Vagina (tissue), 2 donors: ENCODE measurements around the gene CRYGB. TPM values are rescaled to one million over a fixed set of nuclear protein-coding genes. Genes with fewer than 3 reads are reported as not detected.

Experiments
- DNase-seq, 2 donors: peaks; one replicate each; pipeline ENCODE4 v3.0.0-alpha.2; 2017; ENCODE audit errors: extremely low spot score in 2 of 2
- H3K27ac ChIP-seq: fragments of 200-600 bp; sonication (generic); one replicate; pipeline ENCODE4 v1.5.1; 2019
- H3K27me3 ChIP-seq: fragments of 200-600 bp; sonication (generic); one replicate; pipeline ENCODE4 v1.5.1; 2019
- H3K36me3 ChIP-seq, 2 donors: fragments of 200-600 bp; sonication (generic); one replicate each; pipeline ENCODE4 v1.5.1; 2017 to 2019
- H3K4me1 ChIP-seq: fragments of 200-600 bp; sonication (generic); one replicate; pipeline ENCODE4 v1.5.1; 2019
- H3K4me3 ChIP-seq, 2 donors: fragments of 200-600 bp; sonication (generic); 1 replicate in 1 of 2; 2 replicates in 1 of 2; pipeline ENCODE4 v1.5.1; 2016 to 2019
- H3K9me3 ChIP-seq: fragments of 200-600 bp; sonication (generic); one replicate; pipeline ENCODE4 v1.5.1; 2019
- CTCF ChIP-seq, 3 experiments: fragments of 450-650 bp in 2 of 3; fragments of 200-600 bp in 1 of 3; sonication (generic) in 1 of 3; IDR thresholded peaks; one replicate each; pipeline ENCODE4 v1.5.1; 2017 to 2019; ENCODE audit warnings: antibody characterized with exemption in 3 of 3, mild to moderate bottlenecking in 2 of 3, moderate library complexity in 2 of 3
- POLR2A ChIP-seq, 2 donors: fragments of 450-650 bp; IDR thresholded peaks; one replicate each; pipeline ENCODE4 v1.6.1; 2017; ENCODE audit warnings: antibody characterized with exemption in 2 of 2, mild to moderate bottlenecking in 2 of 2, moderate library complexity in 2 of 2
- POLR2AphosphoS5 ChIP-seq, 2 donors: sonication (generic); formaldehyde crosslinking; IDR thresholded peaks; one replicate each; pipeline ENCODE4 v1.9.0; 2017; ENCODE audit warnings: antibody characterized with exemption in 2 of 2, mild to moderate bottlenecking in 2 of 2, low read depth in 1 of 2; ENCODE audit not compliant: insufficient read depth in 1 of 2
- intact Hi-C: fragments of 100-400 bp; cut with DNase I; formaldehyde crosslinking; loops from one replicate; pipeline ENCODE4 v1.15.1; 2023
- total RNA-seq: library from RNA; depleted of rRNA; stranded (reverse); fragments of >200 nt; gene quantifications from one replicate; pipeline ENCODE4 v1.2.3, GENCODE V29; 2016

CRYGB gene
- total RNA-seq, 1 donor from 2014 or later: not detected

DNA sequence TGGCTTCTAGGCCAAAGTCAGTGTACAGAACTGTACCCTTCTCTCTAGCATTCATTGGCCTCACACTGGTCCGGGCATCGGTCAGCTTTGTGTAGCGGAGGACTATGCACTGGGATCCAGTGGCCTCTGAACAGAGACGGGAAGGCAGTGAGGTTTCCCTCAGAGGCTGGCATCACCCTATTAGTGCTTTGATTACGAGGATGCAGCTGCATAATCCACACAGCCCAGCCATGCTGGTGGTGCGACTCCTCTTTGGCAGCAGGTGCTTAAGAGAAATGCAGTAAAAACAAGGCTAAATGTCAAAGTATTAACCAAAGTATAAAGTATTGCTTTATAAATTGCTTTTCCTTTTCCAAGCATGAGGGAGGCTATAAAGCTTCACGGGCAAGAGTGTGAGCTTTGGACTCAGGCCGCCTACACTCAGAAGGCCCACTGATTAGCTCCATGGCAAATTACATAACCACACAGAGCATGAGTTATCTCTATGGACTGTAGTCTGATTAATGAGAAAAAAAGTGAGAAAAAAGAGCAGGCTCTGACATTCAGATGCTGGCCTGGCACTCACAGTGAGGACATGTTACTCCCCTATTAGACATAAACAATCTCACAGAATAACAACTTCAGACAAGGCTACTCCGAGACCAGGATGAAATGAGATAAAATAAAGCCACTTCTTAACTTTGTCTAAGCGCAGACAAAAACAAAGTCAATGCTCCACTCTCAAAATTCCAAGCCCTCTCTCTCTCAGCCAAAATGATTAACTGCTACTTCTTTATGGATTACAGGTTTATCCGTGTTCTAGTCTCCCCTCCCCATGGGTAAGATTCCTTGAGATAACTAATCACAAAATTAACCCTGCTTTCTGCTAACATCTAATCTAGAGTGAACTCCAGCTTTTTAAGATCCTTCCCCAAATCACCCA, 9.9 kb downstream of the CRYGB start:
- Histone ChIP-seq H3K36me3 (no peaks in the 10 kb centered on the region), H3K9me3 (no peaks in the 10 kb centered on the region), H3K4me1 (no peaks in the 10 kb centered on the region), H3K4me3 (no peak overlapping the region), H3K27me3 (no peaks in the 10 kb centered on the region), H3K27ac (no peak overlapping the region)
- peak in 1 of 2 donors; percentile 62 for DNase-seq
- intact Hi-C loops: no loop called here
- TF ChIP-seq CTCF (IDR thresholded peaks at IDR 0.05): no peak
- no peak for TF ChIP-seq POLR2A (IDR thresholded peaks at IDR 0.05)
- TF ChIP-seq POLR2AphosphoS5 (IDR thresholded peaks at IDR 0.05; ENCODE audit: insufficient read depth in 1 of 2, low read depth in 1 of 2): no peak

DNA sequence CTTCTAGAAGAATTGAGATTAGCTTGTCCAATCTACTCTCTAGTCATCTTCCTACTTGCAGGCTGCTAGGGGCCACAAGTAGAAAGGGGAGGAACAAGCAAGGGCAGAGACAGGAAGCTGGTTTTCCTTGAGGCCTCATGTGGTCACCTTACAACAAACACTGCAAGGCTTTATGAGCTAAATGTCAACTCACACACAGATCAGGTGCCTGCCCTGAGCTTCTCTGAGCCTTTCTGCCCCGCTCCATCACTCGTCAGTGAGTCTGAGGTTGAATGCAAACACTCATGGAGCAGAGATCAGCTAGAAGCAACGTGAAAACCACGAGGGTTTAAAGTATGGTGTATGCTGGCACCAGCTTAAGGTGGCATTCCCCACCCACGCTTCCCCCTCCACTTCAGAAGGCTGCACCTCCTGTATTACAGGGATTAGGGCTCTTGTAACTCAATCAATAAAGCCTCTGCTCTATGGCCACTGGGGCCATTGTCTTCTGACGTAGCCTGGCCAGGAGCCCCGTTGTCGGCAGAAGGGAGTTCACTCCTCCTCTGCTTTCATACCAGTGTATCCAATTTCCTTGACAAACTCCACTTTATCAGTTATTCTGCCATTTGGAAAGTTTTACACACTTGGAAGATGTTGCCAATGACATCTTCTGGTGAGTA, 10.9 kb downstream of the CRYGB start:
- H3K4me1 ChIP-seq: no peaks in the 10 kb centered on the region
- peak in 1 of 2 donors; percentile 56 for DNase-seq
- no peaks in the 10 kb centered on the region for H3K36me3 ChIP-seq
- no peaks in the 10 kb centered on the region for H3K9me3 ChIP-seq
- H3K27me3 ChIP-seq: no peaks in the 10 kb centered on the region
- H3K27ac ChIP-seq: no peak overlapping the region
- no peak overlapping the region for H3K4me3 ChIP-seq
- TF ChIP-seq POLR2A (IDR thresholded peaks at IDR 0.05) (no peak), POLR2AphosphoS5 (IDR thresholded peaks at IDR 0.05; ENCODE audit: insufficient read depth in 1 of 2, low read depth in 1 of 2) (no peak), CTCF (IDR thresholded peaks at IDR 0.05) (no peak)
- intact Hi-C loops: no loop called here

- intact Hi-C loops: no loop called here
Measured at GRCh38 chr2:208130712-208131110, 15.2 kb downstream of the CRYGB start.

GRCh38 chr2:208129744-208130711, 15.9 kb downstream of the CRYGB start, which contains the start of gene CRYGC:
TSS of gene CRYGC (minus strand) at chr2:208129828. CDS start at chr2:208129792, 36 bp downstream.
- TF ChIP-seq POLR2A (IDR thresholded peaks at IDR 0.05) (no peak), POLR2AphosphoS5 (IDR thresholded peaks at IDR 0.05; ENCODE audit: insufficient read depth in 1 of 2, low read depth in 1 of 2) (no peak), CTCF (IDR thresholded peaks at IDR 0.05) (no peak)
- no peaks in the 10 kb centered on the region for H3K36me3 ChIP-seq
- H3K4me3 ChIP-seq: no peak within 1 kb of the TSS
- no peak within 1 kb of the TSS for H3K27ac ChIP-seq
- peak in 1 of 2 donors; percentile 16 for DNase-seq
- no peaks in the 10 kb centered on the region for H3K27me3 ChIP-seq
- no peaks in the 10 kb centered on the region for H3K9me3 ChIP-seq
- H3K4me1 ChIP-seq: no peaks in the 10 kb centered on the region
- intact Hi-C loops: no loop called here

More at GRCh38 chr2:208130712-208131110, 15.2 kb downstream of the CRYGB start:
- H3K4me3 ChIP-seq: no peak overlapping the region
- no peak for TF ChIP-seq CTCF (IDR thresholded peaks at IDR 0.05)
- no peak for TF ChIP-seq POLR2A (IDR thresholded peaks at IDR 0.05)
- TF ChIP-seq POLR2AphosphoS5 (IDR thresholded peaks at IDR 0.05; ENCODE audit: insufficient read depth in 1 of 2, low read depth in 1 of 2): no peak
- peak in 1 of 2 donors; percentile 3 for DNase-seq
- H3K27me3 ChIP-seq: no peaks in the 10 kb centered on the region
- no peaks in the 10 kb centered on the region for H3K4me1 ChIP-seq
- no peaks in the 10 kb centered on the region for H3K9me3 ChIP-seq
- no peak overlapping the region for H3K27ac ChIP-seq
- no peaks in the 10 kb centered on the region for H3K36me3 ChIP-seq
